GM12892 (cell line): ENCODE measurements around the gene RPE65.

Experiments used
- POLR2A ChIP-seq: IDR thresholded peaks from 2 replicates; pipeline ENCODE4 v1.6.1; 2011; ENCODE audit warnings: low read depth, low read length, control low read depth
- POLR2AphosphoS5 ChIP-seq: IDR thresholded peaks from 2 replicates; pipeline ENCODE4 v1.6.1; 2011; ENCODE audit warnings: low read depth, low read length, control low read depth
- TAF1 ChIP-seq: IDR thresholded peaks from 2 replicates; pipeline ENCODE4 v1.6.1; 2011; ENCODE audit warnings: low read depth, mild to moderate bottlenecking, control low read depth, low read length, borderline replicate concordance

DNA sequence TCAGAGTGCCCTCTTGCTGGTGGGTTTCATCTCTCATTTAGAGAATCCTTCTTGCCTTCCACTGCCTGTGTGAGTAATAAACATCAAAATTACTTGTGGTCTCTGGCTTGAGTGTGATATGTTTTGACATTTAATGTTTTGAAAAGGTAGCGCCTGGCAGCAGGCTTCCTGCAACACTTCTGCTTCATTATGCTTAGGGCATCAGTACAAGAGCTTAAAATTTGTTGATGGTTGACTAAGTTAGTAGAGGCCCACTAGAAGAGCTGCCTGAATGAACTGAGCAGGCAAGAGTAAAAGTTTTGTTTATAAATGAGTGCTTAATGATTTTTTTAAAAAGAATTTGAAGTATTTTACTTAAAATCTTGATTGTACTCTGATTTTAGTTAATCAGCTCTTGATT lies 6.4 kb upstream of the RPE65 start:
- TF ChIP-seq POLR2A: no peak
- TF ChIP-seq POLR2AphosphoS5: no peak
- no peak for TF ChIP-seq TAF1
